Stimulated activated CD4-positive, alpha-beta T cell treated with anti-CD3 and anti-CD28 coated beads, TNF-alpha, amount 100 ng/mL, for 48 hours (primary cell): Measurements from ENCODE around the gene DEPDC1B.
A peak's percentile ranks its signal among the peaks of the same experiment; 100 is the strongest.
"Not testable (repeated sequence)": the region's sequence is repeated elsewhere in the genome, so short reads cannot be mapped to it uniquely, and the experiment has no call there.

Experiments used
- DNase-seq, 3 donors: peaks; one replicate each; pipeline ENCODE4 v3.0.0-alpha.2; 2020; ENCODE audit warnings: low read depth in 3 of 3

Gene DEPDC1B, protein sequence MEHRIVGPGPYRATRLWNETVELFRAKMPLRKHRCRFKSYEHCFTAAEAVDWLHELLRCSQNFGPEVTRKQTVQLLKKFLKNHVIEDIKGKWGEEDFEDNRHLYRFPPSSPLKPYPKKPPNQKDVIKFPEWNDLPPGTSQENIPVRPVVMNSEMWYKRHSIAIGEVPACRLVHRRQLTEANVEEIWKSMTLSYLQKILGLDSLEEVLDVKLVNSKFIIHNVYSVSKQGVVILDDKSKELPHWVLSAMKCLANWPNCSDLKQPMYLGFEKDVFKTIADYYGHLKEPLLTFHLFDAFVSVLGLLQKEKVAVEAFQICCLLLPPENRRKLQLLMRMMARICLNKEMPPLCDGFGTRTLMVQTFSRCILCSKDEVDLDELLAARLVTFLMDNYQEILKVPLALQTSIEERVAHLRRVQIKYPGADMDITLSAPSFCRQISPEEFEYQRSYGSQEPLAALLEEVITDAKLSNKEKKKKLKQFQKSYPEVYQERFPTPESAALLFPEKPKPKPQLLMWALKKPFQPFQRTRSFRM

GRCh38 chr5:60699609-60700415, at the start of gene DEPDC1B:
Gene DEPDC1B, minus strand, starts transcription at chr5:60700166. Its CDS starts 73 bp downstream, at chr5:60700093.
- DNase-seq = peak; percentile 78 to 85 (median 79)

DNA sequence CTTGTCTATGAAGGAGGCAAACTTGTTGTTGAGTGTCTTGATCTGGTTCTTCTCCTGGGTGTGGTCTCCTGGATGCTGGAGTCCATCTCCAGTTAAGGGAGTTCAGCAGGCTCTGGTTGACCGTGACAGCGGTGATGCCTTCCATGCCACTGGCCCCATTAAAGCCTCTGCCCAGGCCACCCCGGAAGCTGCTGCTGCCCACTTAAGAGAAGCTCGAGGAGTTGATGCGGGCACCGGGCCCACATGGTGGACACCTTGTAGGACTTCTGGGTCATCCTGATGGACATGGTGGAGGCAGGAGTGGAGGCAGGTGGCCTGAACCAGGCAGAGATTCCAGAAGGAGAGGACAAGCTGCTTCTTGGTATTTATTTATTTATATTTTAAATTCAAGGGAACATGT, 44.7 kb upstream of the DEPDC1B start:
- DNase-seq = no peak

GRCh38 chr5:60743511-60744314, 43.7 kb upstream of the DEPDC1B start:
- no peak for DNase-seq

- DNase-seq = no peak
These were observed 40.4 kb upstream of the DEPDC1B start for GRCh38 chr5:60740322-60740721.

DNA sequence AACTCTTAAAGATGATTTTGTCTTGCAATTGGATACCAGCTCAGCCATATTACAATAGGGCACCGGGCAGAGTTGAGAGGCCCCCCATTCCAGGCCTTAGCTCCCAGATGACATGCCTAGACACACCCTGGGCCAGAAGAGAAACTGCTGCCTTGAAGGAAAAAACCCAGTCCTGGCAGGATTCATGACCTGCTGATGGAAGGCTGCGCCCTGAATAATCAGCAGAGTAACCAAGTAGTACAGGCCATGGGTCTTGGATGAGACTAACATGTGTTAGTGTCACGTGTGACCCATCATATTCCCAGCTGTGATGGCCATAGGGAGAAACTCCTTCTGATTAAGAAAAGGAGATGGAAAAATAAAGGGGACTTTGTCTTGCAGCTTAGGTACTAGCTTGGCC, 39.0 kb upstream of the DEPDC1B start:
- DNase-seq = no peak

- no peak for DNase-seq
These were observed 38.5 kb upstream of the DEPDC1B start for GRCh38 chr5:60738461-60738860.

- DNase-seq = not testable (repeated sequence)
These were observed 30.9 kb upstream of the DEPDC1B start for GRCh38 chr5:60730858-60731257.

GRCh38 chr5:60727033-60727679, 27.2 kb upstream of the DEPDC1B start:
- DNase-seq = no peak

DNA sequence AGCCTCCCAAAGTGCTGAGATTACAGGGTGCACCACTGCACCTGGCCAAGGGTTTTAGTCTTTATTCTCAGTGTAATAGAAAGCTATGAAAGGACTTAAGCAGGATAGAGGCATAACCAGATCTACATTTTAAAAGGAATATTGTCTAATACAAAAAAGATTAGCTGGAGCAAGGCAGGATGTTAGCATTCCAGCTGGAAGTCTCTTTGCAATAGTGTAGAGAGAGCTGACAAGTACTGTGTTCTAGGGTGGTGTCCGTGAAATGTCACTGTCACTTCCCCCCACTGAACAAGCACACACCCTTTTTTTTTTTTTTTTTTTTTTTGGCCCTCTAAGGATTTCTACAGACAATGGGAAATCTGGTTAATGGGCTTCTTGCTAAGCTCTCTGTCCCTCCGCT, 24.2 kb upstream of the DEPDC1B start:
- DNase-seq = no peak

- no peak for DNase-seq
These were observed 22.4 kb upstream of the DEPDC1B start for GRCh38 chr5:60722416-60722815.

DNA sequence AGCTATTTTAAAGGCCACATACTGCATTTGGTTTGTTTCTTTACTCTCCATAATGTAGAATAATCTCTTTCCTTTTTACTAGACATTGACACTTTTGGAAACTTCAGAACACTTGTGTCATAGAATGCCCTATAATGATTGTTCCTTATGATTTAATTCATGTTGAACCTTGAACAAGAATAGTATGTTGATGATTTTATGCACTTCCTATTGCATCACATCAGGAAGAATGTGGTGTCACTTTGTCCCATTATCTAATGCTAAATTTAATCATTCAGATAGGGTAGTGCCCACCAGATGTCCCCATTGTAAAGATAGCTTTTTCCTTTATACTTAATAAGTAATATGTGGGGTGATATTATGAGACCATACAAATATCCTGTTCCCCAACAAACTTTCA, 19.4 kb upstream of the DEPDC1B start:
- no peak for DNase-seq

- no peak for DNase-seq
These were observed 18.4 kb upstream of the DEPDC1B start for GRCh38 chr5:60718166-60718892.

DNA sequence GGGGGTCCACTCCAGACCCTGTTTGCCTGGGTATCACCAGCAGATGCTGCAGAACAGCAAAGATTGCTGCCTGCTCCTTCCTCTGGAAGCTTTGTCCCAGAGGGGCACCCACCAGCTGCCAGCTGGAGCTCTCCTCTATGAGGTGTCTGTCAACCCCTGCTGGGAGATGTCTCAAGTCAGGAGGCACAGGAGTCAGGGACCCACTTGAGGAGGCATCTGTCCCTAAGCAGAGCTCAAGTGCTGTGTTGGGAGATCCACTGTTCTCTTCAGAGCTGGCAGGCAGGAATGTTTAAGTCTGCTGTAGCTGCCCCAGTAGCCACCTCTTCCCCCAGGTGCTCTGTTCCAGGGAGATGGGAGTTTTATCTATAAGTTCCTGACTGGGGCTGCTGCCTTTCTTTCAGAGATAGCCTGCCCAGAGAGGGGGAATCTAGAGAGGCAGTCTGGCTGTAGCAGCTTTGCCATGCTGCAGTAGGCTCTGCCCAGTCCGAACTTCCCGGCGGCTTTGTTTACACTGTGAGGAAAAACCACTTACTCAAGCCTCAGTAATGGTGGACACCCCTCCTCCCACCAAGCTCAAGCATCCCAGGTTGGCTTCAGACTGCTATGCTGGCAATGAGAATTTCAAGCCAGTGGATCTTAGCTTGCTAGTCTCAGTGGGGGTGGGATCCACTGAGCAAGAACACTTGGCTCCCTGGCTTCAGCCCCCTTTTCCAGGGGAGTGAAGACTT, 15.4 kb upstream of the DEPDC1B start:
- DNase-seq = not testable (repeated sequence)

- no peak for DNase-seq
These were observed 13.0 kb upstream of the DEPDC1B start for GRCh38 chr5:60712950-60713349.

GRCh38 chr5:60711892-60712291, 11.9 kb upstream of the DEPDC1B start:
- DNase-seq = not testable (repeated sequence)

- DNase-seq = no peak
These were observed 10.4 kb upstream of the DEPDC1B start for GRCh38 chr5:60710362-60710761.

DNA sequence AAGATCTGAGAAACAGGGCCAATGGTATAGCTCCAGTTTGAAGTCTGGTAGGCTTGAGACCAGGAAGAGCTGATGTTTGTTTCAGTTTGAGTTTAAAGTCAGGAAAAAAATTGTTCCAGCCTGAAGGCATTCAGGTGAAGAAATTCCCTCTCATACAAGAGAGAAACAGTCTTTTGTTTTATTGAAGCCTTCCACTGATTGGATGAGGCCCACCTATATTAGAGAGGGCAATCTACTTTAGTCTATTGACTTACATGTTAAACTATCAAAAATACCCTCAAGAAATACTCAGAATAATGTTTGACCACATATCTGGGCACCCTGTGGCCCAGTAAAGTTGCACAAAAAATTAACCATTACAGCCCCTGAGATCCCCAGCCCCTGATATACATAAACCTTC, 5.2 kb upstream of the DEPDC1B start:
- DNase-seq = no peak

GRCh38 chr5:60703944-60704343, 4.0 kb upstream of the DEPDC1B start:
- DNase-seq = no peak

GRCh38 chr5:60701321-60701968, 1.5 kb upstream of the DEPDC1B start:
- DNase-seq = no peak

DNA sequence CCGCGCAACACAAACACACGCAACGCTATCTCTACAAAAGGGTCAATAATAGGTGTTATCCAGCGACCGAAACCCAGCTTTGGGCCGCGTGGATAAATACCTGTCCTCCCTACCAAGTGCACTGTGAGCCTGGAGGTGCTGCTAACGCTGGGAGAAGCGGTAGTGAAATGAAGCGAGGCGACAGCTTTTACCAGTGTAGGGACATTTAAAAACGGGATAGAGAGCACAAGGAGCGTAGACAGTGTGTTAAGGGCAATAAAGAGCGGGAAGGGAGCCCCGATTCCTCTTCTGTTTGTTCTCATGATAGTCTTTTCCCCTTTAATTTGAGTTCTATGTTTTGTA, 421 bp upstream of the DEPDC1B start:
- peak in 1 of 3 donors; percentile 15 for DNase-seq
